Pons (tissue), 1 donor: ENCODE measurements around the gene CSNK1G1.
"Not testable (repeated sequence)": the region's sequence is repeated elsewhere in the genome, so short reads cannot be mapped to it uniquely, and the experiment has no call there.

Source experiments
- DNase-seq: peaks from one replicate; pipeline ENCODE4 v3.0.0-alpha.2; 2016; ENCODE audit warnings: low spot score

CSNK1G1 gene

GRCh38 chr15:64349375-64349774 is 6.6 kb downstream of the CSNK1G1 start:
- DNase-seq, result no peak

- DNase-seq, result no peak
Observed at GRCh38 chr15:64348455-64348854, 7.5 kb downstream of the CSNK1G1 start.

- not testable (repeated sequence) for DNase-seq
Observed at GRCh38 chr15:64346242-64346641, 9.7 kb downstream of the CSNK1G1 start.

GRCh38 chr15:64344651-64345294 is 11.2 kb downstream of the CSNK1G1 start:
- DNase-seq, result no peak

- no peak for DNase-seq
Observed at GRCh38 chr15:64343841-64344240, 12.1 kb downstream of the CSNK1G1 start.

- DNase-seq, result no peak
Observed at GRCh38 chr15:64343222-64343621, 12.8 kb downstream of the CSNK1G1 start.

- DNase-seq, result no peak
Observed at GRCh38 chr15:64341961-64342360, 14.0 kb downstream of the CSNK1G1 start.

GRCh38 chr15:64340355-64340754 is 15.6 kb downstream of the CSNK1G1 start:
- no peak for DNase-seq

GRCh38 chr15:64337761-64338160 is 18.2 kb downstream of the CSNK1G1 start:
- DNase-seq, result no peak

- DNase-seq, result no peak
Observed at GRCh38 chr15:64333986-64334929, 21.7 kb downstream of the CSNK1G1 start.

- no peak for DNase-seq
Observed at GRCh38 chr15:64333516-64333915, 22.5 kb downstream of the CSNK1G1 start.

- not testable (repeated sequence) for DNase-seq
Observed at GRCh38 chr15:64331668-64332067, 24.3 kb downstream of the CSNK1G1 start.

GRCh38 chr15:64326975-64327374 is 29.0 kb downstream of the CSNK1G1 start:
- DNase-seq, result not testable (repeated sequence)

- DNase-seq, result not testable (repeated sequence)
Observed at GRCh38 chr15:64326458-64326857, 29.5 kb downstream of the CSNK1G1 start.

- no peak for DNase-seq
Observed at GRCh38 chr15:64324165-64324877, 31.7 kb downstream of the CSNK1G1 start.

- no peak for DNase-seq
Observed at GRCh38 chr15:64315216-64315615, 40.8 kb downstream of the CSNK1G1 start.

GRCh38 chr15:64314456-64314855 is 41.5 kb downstream of the CSNK1G1 start:
- DNase-seq, result no peak

- no peak for DNase-seq
Observed at GRCh38 chr15:64311566-64311965, 44.4 kb downstream of the CSNK1G1 start.

- DNase-seq, result no peak
Observed at GRCh38 chr15:64310036-64310435, 45.9 kb downstream of the CSNK1G1 start.

GRCh38 chr15:64305261-64305660 is 50.7 kb downstream of the CSNK1G1 start:
- DNase-seq, result no peak

- DNase-seq, result no peak
Observed at GRCh38 chr15:64289550-64289949, 66.4 kb downstream of the CSNK1G1 start.

GRCh38 chr15:64288999-64289398 is 67.0 kb downstream of the CSNK1G1 start:
- no peak for DNase-seq

GRCh38 chr15:64288577-64288976 is 67.4 kb downstream of the CSNK1G1 start:
- DNase-seq, result no peak
